ENCODE data around the gene PSMG1.

PSMG1 gene

GRCh38 chr21:39216290-39216689 lies 33.0 kb upstream of the PSMG1 start:
- H3K36me3 ChIP-seq (ENCODE audit: control insufficient read depth in 5 of 5, insufficient read depth in 5 of 5, low read length in 5 of 5) = peaks cover 18 to 50% (median 24%) of the 10 kb centered on the region in 5 donors
- H3K27ac ChIP-seq (ENCODE audit: low read depth, low read length) = no peak overlapping the region
- H3K27me3 ChIP-seq (ENCODE audit: control insufficient read depth in 5 of 5, insufficient read depth in 4 of 5, low read length in 5 of 5) = no peaks in the 10 kb centered on the region
- H3K4me1 ChIP-seq (ENCODE audit: control insufficient read depth in 5 of 5, insufficient read depth in 5 of 5, low read length in 5 of 5) = no peaks in the 10 kb centered on the region
- no peaks in the 10 kb centered on the region for H3K9me3 ChIP-seq (ENCODE audit: control insufficient read depth in 5 of 5, low read length in 5 of 5)
- H3K9ac ChIP-seq (ENCODE audit: low read length in 5 of 5) = no peak overlapping the region
- H3K4me3 ChIP-seq (ENCODE audit: low read depth in 1 of 5, low read length in 5 of 5) = no peak overlapping the region

DNA sequence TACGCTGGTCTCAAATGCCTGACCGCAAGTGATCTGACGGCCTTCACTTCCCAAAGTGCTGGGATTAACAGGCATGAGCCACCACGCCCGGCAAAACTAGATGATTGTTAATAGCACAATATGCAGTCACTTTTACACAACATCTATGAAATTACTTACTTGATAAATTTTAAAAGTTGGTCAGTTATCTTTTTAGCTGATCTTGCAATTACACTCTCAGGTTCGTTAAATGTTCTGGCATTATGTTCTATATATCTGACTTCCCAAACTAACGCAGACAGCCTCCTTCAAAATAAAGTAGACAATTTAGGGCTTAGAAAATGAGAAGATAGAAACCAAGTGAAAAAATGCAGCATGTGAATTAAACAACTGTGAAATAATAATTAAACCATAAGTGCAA lies 31.8 kb upstream of the PSMG1 start:
- H3K27me3 ChIP-seq (ENCODE audit: control insufficient read depth in 5 of 5, insufficient read depth in 4 of 5, low read length in 5 of 5) = no peaks in the 10 kb centered on the region
- no peak overlapping the region for H3K9ac ChIP-seq (ENCODE audit: low read length in 5 of 5)
- H3K36me3 ChIP-seq (ENCODE audit: control insufficient read depth in 5 of 5, insufficient read depth in 5 of 5, low read length in 5 of 5) = peaks cover 24 to 53% (median 34%) of the 10 kb centered on the region in 5 donors
- H3K9me3 ChIP-seq (ENCODE audit: control insufficient read depth in 5 of 5, low read length in 5 of 5) = no peaks in the 10 kb centered on the region
- H3K27ac ChIP-seq (ENCODE audit: low read depth, low read length) = no peak overlapping the region
- no peak overlapping the region for H3K4me3 ChIP-seq (ENCODE audit: low read depth in 1 of 5, low read length in 5 of 5)
- H3K4me1 ChIP-seq (ENCODE audit: control insufficient read depth in 5 of 5, insufficient read depth in 5 of 5, low read length in 5 of 5) = no peaks in the 10 kb centered on the region

DNA sequence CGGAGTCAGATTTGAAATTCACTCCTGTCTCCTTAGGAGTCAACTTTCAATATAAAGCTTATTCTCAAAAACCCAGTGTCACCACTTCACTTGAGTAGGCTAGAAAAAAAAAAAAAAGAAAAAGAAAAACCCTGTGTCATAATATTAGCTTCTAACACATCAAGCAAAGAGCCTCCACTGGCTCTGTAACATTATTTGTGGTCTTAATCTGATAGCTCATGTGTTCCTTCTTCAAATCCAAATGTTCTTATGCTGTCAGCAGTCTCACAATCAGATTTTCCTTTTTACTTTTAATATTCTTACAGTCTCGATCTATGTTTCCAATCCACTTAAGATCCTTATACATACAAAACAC lies 26.1 kb upstream of the PSMG1 start:
- H3K27ac ChIP-seq (ENCODE audit: low read depth, low read length) = no peak overlapping the region
- no peaks in the 10 kb centered on the region for H3K27me3 ChIP-seq (ENCODE audit: control insufficient read depth in 5 of 5, insufficient read depth in 4 of 5, low read length in 5 of 5)
- no peak overlapping the region for H3K4me3 ChIP-seq (ENCODE audit: low read depth in 1 of 5, low read length in 5 of 5)
- no peak overlapping the region for H3K9ac ChIP-seq (ENCODE audit: low read length in 5 of 5)
- H3K9me3 ChIP-seq (ENCODE audit: control insufficient read depth in 5 of 5, low read length in 5 of 5) = no peaks in the 10 kb centered on the region
- H3K36me3 ChIP-seq (ENCODE audit: control insufficient read depth in 5 of 5, insufficient read depth in 5 of 5, low read length in 5 of 5) = peaks cover 38 to 59% (median 46%) of the 10 kb centered on the region in 5 donors
- H3K4me1 ChIP-seq (ENCODE audit: control insufficient read depth in 5 of 5, insufficient read depth in 5 of 5, low read length in 5 of 5) = no peaks in the 10 kb centered on the region

GRCh38 chr21:39208624-39209333 lies 25.5 kb upstream of the PSMG1 start:
- Histone ChIP-seq H3K4me3 (ENCODE audit: low read depth in 1 of 5, low read length in 5 of 5) (no peak overlapping the region), H3K36me3 (ENCODE audit: control insufficient read depth in 5 of 5, insufficient read depth in 5 of 5, low read length in 5 of 5) (peaks cover 36 to 59% (median 46%) of the 10 kb centered on the region in 5 donors), H3K9me3 (ENCODE audit: control insufficient read depth in 5 of 5, low read length in 5 of 5) (no peaks in the 10 kb centered on the region), H3K27ac (ENCODE audit: low read depth, low read length) (no peak overlapping the region), H3K4me1 (ENCODE audit: control insufficient read depth in 5 of 5, insufficient read depth in 5 of 5, low read length in 5 of 5) (no peaks in the 10 kb centered on the region), H3K9ac (ENCODE audit: low read length in 5 of 5) (no peak overlapping the region), H3K27me3 (ENCODE audit: control insufficient read depth in 5 of 5, insufficient read depth in 4 of 5, low read length in 5 of 5) (no peaks in the 10 kb centered on the region)

- Histone ChIP-seq H3K9ac (ENCODE audit: low read length in 5 of 5) (no peak overlapping the region), H3K4me1 (ENCODE audit: control insufficient read depth in 5 of 5, insufficient read depth in 5 of 5, low read length in 5 of 5) (no peaks in the 10 kb centered on the region), H3K36me3 (ENCODE audit: control insufficient read depth in 5 of 5, insufficient read depth in 5 of 5, low read length in 5 of 5) (peaks cover 41 to 69% (median 53%) of the 10 kb centered on the region in 5 donors), H3K9me3 (ENCODE audit: control insufficient read depth in 5 of 5, low read length in 5 of 5) (no peaks in the 10 kb centered on the region), H3K27me3 (ENCODE audit: control insufficient read depth in 5 of 5, insufficient read depth in 4 of 5, low read length in 5 of 5) (no peaks in the 10 kb centered on the region), H3K4me3 (ENCODE audit: low read depth in 1 of 5, low read length in 5 of 5) (no peak overlapping the region), H3K27ac (ENCODE audit: low read depth, low read length) (no peak overlapping the region)
Measured at GRCh38 chr21:39204134-39204533, 20.9 kb upstream of the PSMG1 start.

DNA sequence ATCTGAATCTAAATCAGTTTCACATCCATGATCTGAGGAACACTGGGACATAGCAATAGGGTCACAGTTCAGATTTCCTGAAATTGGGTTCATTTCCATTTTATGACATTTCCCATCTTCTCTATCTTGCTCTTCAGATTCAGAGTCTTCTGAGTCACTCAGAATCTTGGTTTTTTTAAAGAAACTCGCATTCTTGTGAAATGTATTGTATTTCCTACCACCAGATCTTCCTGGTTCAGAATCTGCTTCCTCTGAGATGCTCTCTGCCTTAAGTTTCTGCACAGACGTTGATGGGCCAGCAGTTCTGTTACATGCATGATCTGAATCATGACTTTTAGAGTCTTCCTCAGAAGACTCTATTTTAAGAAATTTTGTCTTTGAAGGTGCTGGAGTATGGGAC lies 15.5 kb upstream of the PSMG1 start:
- Histone ChIP-seq H3K36me3 (ENCODE audit: control insufficient read depth in 5 of 5, insufficient read depth in 5 of 5, low read length in 5 of 5) (peaks cover 58 to 82% (median 61%) of the 10 kb centered on the region in 5 donors), H3K9ac (ENCODE audit: low read length in 5 of 5) (no peak overlapping the region), H3K9me3 (ENCODE audit: control insufficient read depth in 5 of 5, low read length in 5 of 5) (no peaks in the 10 kb centered on the region), H3K4me3 (ENCODE audit: low read depth in 1 of 5, low read length in 5 of 5) (no peak overlapping the region), H3K27me3 (ENCODE audit: control insufficient read depth in 5 of 5, insufficient read depth in 4 of 5, low read length in 5 of 5) (no peaks in the 10 kb centered on the region), H3K27ac (ENCODE audit: low read depth, low read length) (no peak overlapping the region), H3K4me1 (ENCODE audit: control insufficient read depth in 5 of 5, insufficient read depth in 5 of 5, low read length in 5 of 5) (no peaks in the 10 kb centered on the region)

DNA sequence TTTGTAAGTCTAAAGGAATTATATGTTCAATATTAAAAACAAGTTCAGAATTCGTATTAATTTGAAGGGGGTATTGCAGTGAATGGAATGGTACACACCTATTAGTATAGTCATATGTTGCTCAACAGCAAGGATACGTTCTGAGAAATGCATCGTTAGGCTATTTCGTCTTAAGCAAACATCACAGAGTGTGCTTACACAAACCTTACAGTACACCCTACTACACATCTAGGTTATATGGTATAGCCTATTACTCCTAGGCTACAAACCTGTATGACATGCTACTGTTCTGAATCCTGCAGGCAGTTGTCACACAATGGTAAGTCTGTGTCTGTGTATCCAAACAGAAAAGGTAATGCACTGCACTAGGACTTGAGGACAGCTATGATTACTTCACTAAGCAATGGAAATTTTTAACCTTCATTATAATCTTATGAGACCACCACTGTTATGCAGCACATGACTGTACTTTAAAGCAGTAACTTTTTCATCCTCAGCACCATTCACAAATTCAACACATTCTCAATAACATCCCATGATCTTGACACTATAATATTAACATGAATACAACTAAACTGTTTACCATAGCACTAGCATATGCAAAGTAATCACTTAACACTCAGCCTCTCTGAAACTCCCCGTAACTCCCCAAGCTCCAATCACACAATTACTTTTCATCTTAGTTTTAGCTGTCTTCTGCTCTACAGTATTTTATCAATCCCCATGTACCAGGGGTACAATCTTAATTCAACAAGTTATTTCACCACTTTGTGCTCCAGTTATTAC lies 14.4 kb upstream of the PSMG1 start:
- Histone ChIP-seq H3K9ac (ENCODE audit: low read length in 5 of 5) (no peak overlapping the region), H3K27me3 (ENCODE audit: control insufficient read depth in 5 of 5, insufficient read depth in 4 of 5, low read length in 5 of 5) (no peaks in the 10 kb centered on the region), H3K4me1 (ENCODE audit: control insufficient read depth in 5 of 5, insufficient read depth in 5 of 5, low read length in 5 of 5) (no peaks in the 10 kb centered on the region), H3K27ac (ENCODE audit: low read depth, low read length) (no peak overlapping the region), H3K9me3 (ENCODE audit: control insufficient read depth in 5 of 5, low read length in 5 of 5) (no peaks in the 10 kb centered on the region), H3K36me3 (ENCODE audit: control insufficient read depth in 5 of 5, insufficient read depth in 5 of 5, low read length in 5 of 5) (peaks cover 58 to 83% (median 61%) of the 10 kb centered on the region in 5 donors), H3K4me3 (ENCODE audit: low read depth in 1 of 5, low read length in 5 of 5) (no peak overlapping the region)

DNA sequence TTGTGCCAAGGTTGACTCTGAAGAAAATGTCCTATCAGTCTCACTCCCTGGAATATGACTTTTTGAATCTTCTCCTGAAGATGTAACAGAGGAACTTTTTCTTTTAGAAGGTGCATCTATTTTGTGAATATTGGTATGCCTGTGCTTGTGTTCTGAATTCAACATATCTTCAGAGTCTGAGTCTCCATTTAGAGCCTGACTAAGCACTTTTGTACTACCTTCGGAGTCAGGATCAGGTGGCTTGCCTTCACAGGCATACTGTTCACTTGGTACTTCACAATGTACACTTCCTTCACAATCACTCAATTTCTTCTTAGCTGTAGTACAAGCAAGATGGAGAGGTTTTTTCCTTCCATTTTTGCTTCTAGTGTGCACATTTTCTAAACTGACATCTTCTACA lies 13.6 kb upstream of the PSMG1 start:
- H3K27ac ChIP-seq (ENCODE audit: low read depth, low read length) = no peak overlapping the region
- H3K4me1 ChIP-seq (ENCODE audit: control insufficient read depth in 5 of 5, insufficient read depth in 5 of 5, low read length in 5 of 5) = no peaks in the 10 kb centered on the region
- no peak overlapping the region for H3K9ac ChIP-seq (ENCODE audit: low read length in 5 of 5)
- no peak overlapping the region for H3K4me3 ChIP-seq (ENCODE audit: low read depth in 1 of 5, low read length in 5 of 5)
- no peaks in the 10 kb centered on the region for H3K27me3 ChIP-seq (ENCODE audit: control insufficient read depth in 5 of 5, insufficient read depth in 4 of 5, low read length in 5 of 5)
- no peaks in the 10 kb centered on the region for H3K9me3 ChIP-seq (ENCODE audit: control insufficient read depth in 5 of 5, low read length in 5 of 5)
- peaks cover 51 to 77% (median 55%) of the 10 kb centered on the region in 5 donors for H3K36me3 ChIP-seq (ENCODE audit: control insufficient read depth in 5 of 5, insufficient read depth in 5 of 5, low read length in 5 of 5)

GRCh38 chr21:39196310-39196709 lies 13.1 kb upstream of the PSMG1 start:
- H3K36me3 ChIP-seq (ENCODE audit: control insufficient read depth in 5 of 5, insufficient read depth in 5 of 5, low read length in 5 of 5) = peaks cover 46 to 72% (median 50%) of the 10 kb centered on the region in 5 donors
- H3K4me1 ChIP-seq (ENCODE audit: control insufficient read depth in 5 of 5, insufficient read depth in 5 of 5, low read length in 5 of 5) = no peaks in the 10 kb centered on the region
- H3K4me3 ChIP-seq (ENCODE audit: low read depth in 1 of 5, low read length in 5 of 5) = no peak overlapping the region
- no peak overlapping the region for H3K9ac ChIP-seq (ENCODE audit: low read length in 5 of 5)
- no peak overlapping the region for H3K27ac ChIP-seq (ENCODE audit: low read depth, low read length)
- no peaks in the 10 kb centered on the region for H3K9me3 ChIP-seq (ENCODE audit: control insufficient read depth in 5 of 5, low read length in 5 of 5)
- H3K27me3 ChIP-seq (ENCODE audit: control insufficient read depth in 5 of 5, insufficient read depth in 4 of 5, low read length in 5 of 5) = no peaks in the 10 kb centered on the region

DNA sequence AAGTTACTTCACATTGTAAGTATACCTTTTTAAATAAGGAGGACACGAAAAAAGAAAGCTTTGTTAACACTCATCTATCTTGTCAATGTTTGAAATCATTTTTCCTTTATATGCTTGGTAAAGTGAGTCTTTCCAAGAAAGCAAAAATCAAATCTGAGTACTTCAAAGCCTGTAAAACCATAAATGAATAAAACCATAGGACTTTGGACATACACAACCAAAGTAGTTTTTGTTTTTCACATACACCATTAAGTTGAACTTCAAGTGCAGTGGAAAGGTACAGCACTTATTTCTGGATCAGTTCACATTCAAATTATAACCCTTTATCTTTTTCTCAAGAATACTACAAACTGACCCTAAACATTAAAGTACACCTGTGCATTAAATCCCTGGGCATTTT lies 10.1 kb upstream of the PSMG1 start:
- no peak overlapping the region for H3K27ac ChIP-seq (ENCODE audit: low read depth, low read length)
- no peaks in the 10 kb centered on the region for H3K27me3 ChIP-seq (ENCODE audit: control insufficient read depth in 5 of 5, insufficient read depth in 4 of 5, low read length in 5 of 5)
- H3K9me3 ChIP-seq (ENCODE audit: control insufficient read depth in 5 of 5, low read length in 5 of 5) = no peaks in the 10 kb centered on the region
- H3K4me1 ChIP-seq (ENCODE audit: control insufficient read depth in 5 of 5, insufficient read depth in 5 of 5, low read length in 5 of 5) = no peaks in the 10 kb centered on the region
- no peak overlapping the region for H3K4me3 ChIP-seq (ENCODE audit: low read depth in 1 of 5, low read length in 5 of 5)
- no peak overlapping the region for H3K9ac ChIP-seq (ENCODE audit: low read length in 5 of 5)
- H3K36me3 ChIP-seq (ENCODE audit: control insufficient read depth in 5 of 5, insufficient read depth in 5 of 5, low read length in 5 of 5) = peaks cover 26 to 45% (median 31%) of the 10 kb centered on the region in 5 donors
